ENCODE measurements around the gene HDAC3.
A peak's percentile ranks its signal among the peaks of the same experiment; 100 is the strongest.

HDAC3 gene

GRCh38 chr5:141617682-141618029, 19.0 kb downstream of the HDAC3 start:
- peak overlapping the region; percentile 76 for H3K9ac ChIP-seq (ENCODE audit: low read depth, low read length, poor library complexity, severe bottlenecking)
- H3K36me3 ChIP-seq (ENCODE audit: insufficient read depth, low read length), result peaks cover 26% of the 10 kb centered on the region; the same call in 1 of the 2 replicates
- peak overlapping the region; percentile 79 for H3K4me3 ChIP-seq (ENCODE audit: low read length, poor library complexity, severe bottlenecking)
- TF ChIP-seq EZH2phosphoT487 (IDR thresholded peaks at IDR 0.05; ENCODE audit: borderline replicate concordance) (no peak), CTCF (conservative IDR thresholded peaks at IDR 0.05; ENCODE audit: low read length) (no peak)
- H3K4me1 ChIP-seq (ENCODE audit: insufficient read depth, low read length, poor library complexity, severe bottlenecking), result peaks cover 43% of the 10 kb centered on the region
- peak overlapping the region; percentile 90 for H3K4me2 ChIP-seq (ENCODE audit: low read depth, low read length, poor library complexity, severe bottlenecking)
- H3K27me3 ChIP-seq (ENCODE audit: insufficient read depth, low read length, poor library complexity, severe bottlenecking), result no peaks in the 10 kb centered on the region
- H3K79me2 ChIP-seq (ENCODE audit: insufficient read depth, low read length), result peaks cover 61% of the 10 kb centered on the region
- H4K20me1 ChIP-seq (ENCODE audit: insufficient read depth, low read length, poor library complexity, severe bottlenecking), result peaks cover 52% of the 10 kb centered on the region
- no peak overlapping the region for H2AFZ ChIP-seq (ENCODE audit: low read length)
- no peaks in the 10 kb centered on the region for H3K9me3 ChIP-seq (ENCODE audit: insufficient read depth, low read depth, low read length)
- no peaks in the 10 kb centered on the region for H3K9me2 ChIP-seq (replicated peaks; ENCODE audit: low read depth, low read length)
- no peaks in the 10 kb centered on the region for H3F3A ChIP-seq (ENCODE audit: low read depth)

- H4K20me1 ChIP-seq (ENCODE audit: insufficient read depth, low read length, poor library complexity, severe bottlenecking), result peaks cover 57% of the 10 kb centered on the region
- no peaks in the 10 kb centered on the region for H3K27me3 ChIP-seq (ENCODE audit: insufficient read depth, low read length, poor library complexity, severe bottlenecking)
- peak overlapping the region; percentile 76 for H3K9ac ChIP-seq (ENCODE audit: low read depth, low read length, poor library complexity, severe bottlenecking)
- H3F3A ChIP-seq (ENCODE audit: low read depth), result no peaks in the 10 kb centered on the region
- H3K9me2 ChIP-seq (replicated peaks; ENCODE audit: low read depth, low read length), result no peaks in the 10 kb centered on the region
- peak overlapping the region; percentile 90 for H3K4me2 ChIP-seq (ENCODE audit: low read depth, low read length, poor library complexity, severe bottlenecking)
- peaks cover 66% of the 10 kb centered on the region for H3K79me2 ChIP-seq (ENCODE audit: insufficient read depth, low read length)
- H2AFZ ChIP-seq (ENCODE audit: low read length), result no peak overlapping the region
- peak overlapping the region; percentile 79 for H3K4me3 ChIP-seq (ENCODE audit: low read length, poor library complexity, severe bottlenecking)
- peaks cover 49% of the 10 kb centered on the region for H3K4me1 ChIP-seq (ENCODE audit: insufficient read depth, low read length, poor library complexity, severe bottlenecking)
- no peak for TF ChIP-seq CTCF (conservative IDR thresholded peaks at IDR 0.05; ENCODE audit: low read length)
- TF ChIP-seq EZH2phosphoT487 (IDR thresholded peaks at IDR 0.05; ENCODE audit: borderline replicate concordance), result no peak
- H3K36me3 ChIP-seq (ENCODE audit: insufficient read depth, low read length), result peaks cover 24% of the 10 kb centered on the region; the same call in 1 of the 2 replicates
- H3K9me3 ChIP-seq (ENCODE audit: insufficient read depth, low read depth, low read length), result no peaks in the 10 kb centered on the region
Observed at GRCh38 chr5:141617128-141617527, 19.5 kb downstream of the HDAC3 start.

- TF ChIP-seq CTCF (conservative IDR thresholded peaks at IDR 0.05; ENCODE audit: low read length), result no peak
- no peak for TF ChIP-seq EZH2phosphoT487 (IDR thresholded peaks at IDR 0.05; ENCODE audit: borderline replicate concordance)
- no peaks in the 10 kb centered on the region for H3K27me3 ChIP-seq (ENCODE audit: insufficient read depth, low read length, poor library complexity, severe bottlenecking)
- peaks cover 59% of the 10 kb centered on the region for H4K20me1 ChIP-seq (ENCODE audit: insufficient read depth, low read length, poor library complexity, severe bottlenecking)
- H3K9me3 ChIP-seq (ENCODE audit: insufficient read depth, low read depth, low read length), result no peaks in the 10 kb centered on the region
- H3K36me3 ChIP-seq (ENCODE audit: insufficient read depth, low read length), result peaks cover 14% of the 10 kb centered on the region; the same call in 1 of the 2 replicates
- H3F3A ChIP-seq (ENCODE audit: low read depth), result no peaks in the 10 kb centered on the region
- H3K4me2 ChIP-seq (ENCODE audit: low read depth, low read length, poor library complexity, severe bottlenecking), result peak overlapping the region; percentile 90
- H2AFZ ChIP-seq (ENCODE audit: low read length), result no peak overlapping the region
- H3K9ac ChIP-seq (ENCODE audit: low read depth, low read length, poor library complexity, severe bottlenecking), result peak overlapping the region; percentile 76
- peaks cover 76% of the 10 kb centered on the region for H3K79me2 ChIP-seq (ENCODE audit: insufficient read depth, low read length)
- H3K9me2 ChIP-seq (replicated peaks; ENCODE audit: low read depth, low read length), result no peaks in the 10 kb centered on the region
- H3K4me1 ChIP-seq (ENCODE audit: insufficient read depth, low read length, poor library complexity, severe bottlenecking), result peaks cover 54% of the 10 kb centered on the region
- peak overlapping the region; percentile 79 for H3K4me3 ChIP-seq (ENCODE audit: low read length, poor library complexity, severe bottlenecking)
Observed at GRCh38 chr5:141615991-141616720, 20.5 kb downstream of the HDAC3 start.

Measured in Loucy (cell line).